Smooth muscle cell of the pulmonary artery (primary cell): ENCODE results near the gene PFKM. TPM values are rescaled to one million over a fixed set of nuclear protein-coding genes. Genes with fewer than 3 reads are reported as not detected.

Experiments used
- total RNA-seq: library from RNA; depleted of rRNA; stranded (reverse); fragments of >200 nt; gene quantifications from 2 replicates; pipeline ENCODE4 v1.2.3, GENCODE V29; 2014

PFKM gene
- 85.8 and 115 TPM in 2 replicates for total RNA-seq

GRCh38 chr12:48119078-48119833, at the start of gene PFKM:
Gene PFKM, plus strand, starts transcription at chr12:48119364. Its CDS starts 3,411 bp downstream, at chr12:48122775.

GRCh38 chr12:48105867-48106680, 13.1 kb upstream of the PFKM start, which contains the start of gene SENP1:
Gene SENP1, minus strand, starts transcription at chr12:48106079. Its CDS starts 4,607 bp downstream, at chr12:48101472.

DNA sequence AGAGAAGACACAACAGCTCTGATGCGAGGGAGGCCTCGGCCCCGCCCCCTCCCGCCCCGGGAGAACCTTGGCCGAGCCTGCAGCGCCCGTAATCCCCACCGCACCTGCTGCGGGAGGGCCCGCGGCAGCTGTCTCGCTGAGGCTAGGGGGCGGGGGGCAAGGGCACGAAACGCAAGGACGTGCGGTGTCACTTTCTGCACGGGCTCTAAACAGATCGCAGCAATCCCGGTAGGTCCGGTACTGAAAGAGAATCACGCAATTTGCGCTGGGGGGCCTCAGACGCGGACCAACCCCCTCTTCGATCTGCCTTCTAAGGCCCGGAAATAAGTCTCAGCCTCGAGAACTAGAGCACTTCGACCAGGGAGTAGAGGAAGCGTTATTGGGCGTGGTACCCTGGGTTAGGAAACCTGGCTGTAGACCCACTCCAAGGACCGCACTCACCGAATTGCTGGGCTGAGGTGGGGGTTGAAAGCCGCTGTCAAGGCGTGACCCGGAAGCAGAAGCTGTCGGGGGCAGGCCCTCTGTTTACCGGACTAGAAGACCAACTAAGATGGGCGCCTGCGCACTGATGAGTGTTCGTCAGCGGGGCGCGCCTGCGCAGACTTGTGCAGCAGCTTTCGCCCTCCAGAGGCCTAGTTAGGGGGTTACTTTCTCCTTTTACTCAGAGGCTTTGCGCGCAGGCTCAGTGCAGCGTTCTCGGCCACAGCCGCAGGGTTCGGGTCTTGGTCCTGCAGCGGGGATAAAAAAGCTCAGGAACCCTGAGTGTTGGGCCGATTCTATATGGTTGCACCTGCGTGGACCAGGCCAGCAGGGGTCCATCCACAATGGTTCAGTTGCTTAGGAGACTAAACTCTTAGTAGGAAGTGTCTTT, 38.1 kb downstream of the PFKM start, which contains the start of gene ASB8:
Gene ASB8 (minus strand): TSS at position 498 of the 871 bp plus-strand sequence. CDS start 4,019 bp downstream, outside the sequence.

GRCh38 chr12:48183091-48183875, 64.1 kb downstream of the PFKM start, which contains the start of gene CCDC184:
Gene CCDC184, plus strand, starts transcription at chr12:48183644. Its CDS starts 479 bp downstream, at chr12:48184123.

Other genes starting within 250 kb of the PFKM start
- gene VDR, start 214.4 kb upstream of the PFKM start, total RNA-seq = 13.0 and 13.6 TPM in 2 replicates
- 81.9 and 86.5 TPM in 2 replicates for gene TMEM106C, start 155.8 kb upstream of the PFKM start, total RNA-seq
- not detected in 2 replicates for gene COL2A1, start 114.9 kb upstream of the PFKM start, total RNA-seq
- 11.0 and 11.4 TPM in 2 replicates for gene SENP1, start 13.3 kb upstream of the PFKM start, total RNA-seq
- 12.4 and 18.4 TPM in 2 replicates for gene ASB8, start 38.2 kb downstream of the PFKM start, total RNA-seq
- gene CCDC184, start 64.3 kb downstream of the PFKM start, total RNA-seq = 1.9 and 2.2 TPM in 2 replicates
- gene OR10AD1, start 83.9 kb downstream of the PFKM start, total RNA-seq = not detected in 2 replicates
- gene ZNF641, start 231.6 kb downstream of the PFKM start, total RNA-seq = 11.8 and 12.2 TPM in 2 replicates